Heart left ventricle (tissue), 13 donors: ENCODE data around the gene HMGB2.

ENCODE experiments used
- CTCF ChIP-seq, 12 donors: fragments of 200-600 bp; sonication (generic) in 4 of 12; IDR thresholded peaks; one replicate each; pipeline versions ENCODE4 v1.5.0 to v1.8.0; 2018 to 2022; ENCODE audit warnings: antibody characterized with exemption in 12 of 12, mild to moderate bottlenecking in 5 of 12
- POLR2A ChIP-seq, 2 donors: fragments of 450-650 bp; IDR thresholded peaks; one replicate each; pipeline ENCODE4 v1.6.1; 2017; ENCODE audit warnings: antibody characterized with exemption in 2 of 2, mild to moderate bottlenecking in 2 of 2, moderate library complexity in 2 of 2
- donor health status: ischemic (EF 13 %, LVEDD 7.1; RV severe dilation, severe dysfunction).
- donor health status: DM: no; HTN: yes; CAD: no.
- donor health status: DM: no; HTN: no; CAD: no.
- donor health status: ischemic (EF 25% LVEDD 6.9; RV normal size, moderate dysfunction).
- donor health status: ischemic (EF 25% LVEDD 5.7; RV mildly dilated, moderate dysfunction).
- donor health status: ischemic (EF 35%, LVEDD 5.7; RV mildly dilated, moderate dysfunction).
- donor health status: nonischemic (EF 11% LVEDD 7.7; RV severe dilation, severe dysfunction).
- donor health status: DM: yes; HTN: yes; CAD: no.
- donor health status: PGD.
- donor health status: ischemic (EF 29% LVEDD 5.4; RV normal size, mild dysfunction).
- donor health status: nonischemic (EF 23%, LVEDD 6.1; RV moderate dilation, normal function).

DNA sequence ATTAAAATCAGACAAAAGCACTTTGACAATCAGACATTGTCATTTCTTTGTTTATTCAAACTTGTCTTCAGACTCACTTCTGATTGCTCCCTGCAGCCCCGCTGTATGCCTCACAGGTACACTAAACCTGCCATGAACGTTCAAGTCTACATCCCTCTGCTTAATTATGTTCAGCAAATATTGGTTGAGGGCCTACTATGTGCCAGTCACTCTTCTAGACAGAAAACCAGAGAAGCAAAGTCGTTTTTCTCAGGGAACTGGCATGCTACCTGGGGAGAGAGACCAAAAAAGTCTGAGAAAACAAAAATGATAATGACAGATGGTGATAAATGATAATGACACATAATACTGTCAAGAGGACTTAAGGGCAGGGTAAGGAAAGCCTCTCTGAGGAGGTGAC is 19.4 kb downstream of the HMGB2 start:
- TF ChIP-seq CTCF (IDR thresholded peaks at IDR 0.05) = no peak
- no peak for TF ChIP-seq POLR2A (IDR thresholded peaks at IDR 0.05)
